Erythroblast (primary cell): ENCODE measurements around the gene SLC25A3.
"Not testable (repeated sequence)": the region's sequence is repeated elsewhere in the genome, so short reads cannot be mapped to it uniquely, and the experiment has no call there.

ENCODE experiments used
- GATA1 ChIP-seq: IDR thresholded peaks from 2 replicates; pipeline ENCODE4 v1.6.1; 2011; ENCODE audit warnings: low read depth, mild to moderate bottlenecking, control low read depth, low read length, moderate library complexity
- POLR2A ChIP-seq: IDR thresholded peaks from 2 replicates; pipeline ENCODE4 v1.6.1; 2011; ENCODE audit warnings: mild to moderate bottlenecking, low read length

- TF ChIP-seq POLR2A, GATA1: not testable (repeated sequence)
Measured at GRCh38 chr12:98558097-98558496, 35.4 kb upstream of the SLC25A3 start.
